GM21360 (cell line): ENCODE data around the gene NKX3-2.
"Not testable (repeated sequence)": the region's sequence is repeated elsewhere in the genome, so short reads cannot be mapped to it uniquely, and the experiment has no call there.

Source experiments
- ATAC-seq: cut with Tn5 transposase; IDR thresholded peaks from one replicate; pipeline ENCODE4 v1.9.1; 2021; ENCODE audit warnings: mild to moderate bottlenecking, moderate library complexity; ENCODE audit not compliant: unreplicated experiment

Gene NKX3-2

GRCh38 chr4:13543839-13544605, at the start of gene NKX3-2:
Gene NKX3-2, minus strand, starts transcription at chr4:13544508. Its CDS starts 94 bp downstream, at chr4:13544414.
- no peak for ATAC-seq

- ATAC-seq, result no peak
Observed at GRCh38 chr4:13592220-13592619, 47.9 kb upstream of the NKX3-2 start.

GRCh38 chr4:13590766-13591165, 46.5 kb upstream of the NKX3-2 start:
- no peak for ATAC-seq

GRCh38 chr4:13588954-13589353, 44.6 kb upstream of the NKX3-2 start:
- ATAC-seq, result no peak

GRCh38 chr4:13584481-13584880, 40.2 kb upstream of the NKX3-2 start:
- ATAC-seq, result no peak

- ATAC-seq, result no peak
Observed at GRCh38 chr4:13580036-13580435, 35.7 kb upstream of the NKX3-2 start.

- ATAC-seq, result no peak
Observed at GRCh38 chr4:13577660-13578059, 33.4 kb upstream of the NKX3-2 start.

GRCh38 chr4:13570916-13571315, 26.6 kb upstream of the NKX3-2 start:
- ATAC-seq, result no peak

GRCh38 chr4:13567125-13567524, 22.8 kb upstream of the NKX3-2 start:
- ATAC-seq, result no peak

- ATAC-seq, result no peak
Observed at GRCh38 chr4:13562876-13563275, 18.6 kb upstream of the NKX3-2 start.

GRCh38 chr4:13561673-13562072, 17.4 kb upstream of the NKX3-2 start:
- ATAC-seq, result no peak

- not testable (repeated sequence) for ATAC-seq
Observed at GRCh38 chr4:13560111-13560510, 15.8 kb upstream of the NKX3-2 start.

- no peak for ATAC-seq
Observed at GRCh38 chr4:13559413-13559812, 15.1 kb upstream of the NKX3-2 start.

GRCh38 chr4:13558881-13559280, 14.6 kb upstream of the NKX3-2 start:
- no peak for ATAC-seq

- no peak for ATAC-seq
Observed at GRCh38 chr4:13555325-13555724, 11.0 kb upstream of the NKX3-2 start.

- no peak for ATAC-seq
Observed at GRCh38 chr4:13553081-13553480, 8.8 kb upstream of the NKX3-2 start.

- peak; percentile 65 for ATAC-seq
Observed at GRCh38 chr4:13548984-13549546, 4.8 kb upstream of the NKX3-2 start.

GRCh38 chr4:13548059-13548983, 4.0 kb upstream of the NKX3-2 start:
- no peak for ATAC-seq

- ATAC-seq, result no peak
Observed at GRCh38 chr4:13547485-13548041, 3.3 kb upstream of the NKX3-2 start.

GRCh38 chr4:13546941-13547484, 2.7 kb upstream of the NKX3-2 start:
- ATAC-seq, result no peak
